Measurements from ENCODE around the gene SUSD6. TPM values are rescaled to one million over a fixed set of nuclear protein-coding genes. Genes with fewer than 3 reads are reported as not detected.
"Not testable (repeated sequence)": the region's sequence is repeated elsewhere in the genome, so short reads cannot be mapped to it uniquely, and the experiment has no call there.

The SUSD6 gene
- total RNA-seq, 2 experiments from 2014 or later: 23.1 to 43.6 TPM

DNA sequence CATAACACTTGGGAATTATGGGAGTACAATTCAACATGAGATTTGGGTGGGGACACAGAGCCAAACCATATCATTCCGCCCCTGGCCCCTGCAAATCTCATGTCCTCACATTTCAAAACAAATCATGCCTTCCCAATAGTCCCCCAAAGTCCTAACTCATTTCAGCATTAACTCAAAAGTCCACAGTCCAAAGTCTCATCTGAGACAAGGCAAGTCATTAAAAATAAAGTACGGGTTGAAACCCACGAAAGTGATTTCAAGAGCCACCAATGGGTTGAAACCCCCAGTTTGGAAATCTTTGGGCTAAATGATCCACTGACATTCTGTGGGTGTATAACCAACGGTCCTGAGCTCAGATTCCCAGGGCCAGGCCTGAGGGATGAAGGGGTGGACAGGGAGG, 125.0 kb downstream of the SUSD6 start:
- BruUV-seq (replicated peaks); H3K4me3 ChIP-seq (ENCODE audit: low read depth, low read length, poor library complexity, severe bottlenecking); H3K4me2 ChIP-seq (ENCODE audit: low read length); H3K9me3 ChIP-seq (ENCODE audit: low read length); H4K20me1 ChIP-seq (ENCODE audit: insufficient read depth, low read length); H3K79me2 ChIP-seq (ENCODE audit: insufficient read depth, low read depth, low read length); H3K9me2 ChIP-seq (ENCODE audit: insufficient read depth, low read length); H3K4me1 ChIP-seq (ENCODE audit: insufficient read depth, low read length, poor library complexity, severe bottlenecking); H3K27ac ChIP-seq (ENCODE audit: low read depth, low read length, poor library complexity, severe bottlenecking); DNase-seq (ENCODE audit: low spot score); intact Hi-C loops (cut with micrococcal nuclease; ENCODE audit: unreplicated experiment); CTCF ChIA-PET (ENCODE audit: unreplicated experiment); H2AFZ ChIP-seq (ENCODE audit: low read length); H3K36me3 ChIP-seq (ENCODE audit: insufficient read depth, low read length): not testable (repeated sequence)
- POLR2A ChIA-PET: interaction anchor here (0.5 to 0.8 kb wide), 3 partner anchors 9 to 217 kb away, joined by 3 to 4 read pairs (median 3); no protein-coding TSS in a partner anchor

DNA sequence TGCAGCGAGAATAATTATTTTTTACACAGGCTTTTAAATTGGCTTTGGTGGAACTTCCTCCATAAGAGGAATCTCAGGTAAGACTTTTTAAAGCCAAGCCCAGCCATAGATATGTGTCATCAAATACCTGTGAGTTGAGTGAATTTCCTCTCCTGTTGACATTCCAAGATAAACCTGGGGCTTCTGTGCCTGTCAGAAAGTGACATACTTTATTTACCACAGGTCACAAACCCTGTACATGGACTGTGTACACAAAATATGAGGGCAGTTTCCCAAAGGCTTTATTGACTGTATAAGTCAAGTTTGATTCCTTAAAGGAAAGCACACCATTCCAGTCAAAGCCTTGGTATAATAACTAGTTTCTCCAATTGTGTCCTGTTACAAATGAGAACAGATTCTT, 129.7 kb downstream of the SUSD6 start:
- CTCF ChIA-PET (ENCODE audit: unreplicated experiment): no interaction called here
- DNase-seq (ENCODE audit: low spot score): no peak
- Histone ChIP-seq H4K20me1 (ENCODE audit: insufficient read depth, low read length) (no peaks in the 10 kb centered on the region), H2AFZ (ENCODE audit: low read length) (no peak overlapping the region), H3K36me3 (ENCODE audit: insufficient read depth, low read length) (no peaks in the 10 kb centered on the region), H3K27ac (ENCODE audit: low read depth, low read length, poor library complexity, severe bottlenecking) (no peak overlapping the region), H3K4me2 (ENCODE audit: low read length) (no peak overlapping the region), H3K4me3 (ENCODE audit: low read depth, low read length, poor library complexity, severe bottlenecking) (no peak overlapping the region), H3K79me2 (ENCODE audit: insufficient read depth, low read depth, low read length) (no peaks in the 10 kb centered on the region), H3K9me3 (ENCODE audit: low read length) (peaks cover 11% of the 10 kb centered on the region; the same call in 1 of the 2 replicates), H3K9me2 (ENCODE audit: insufficient read depth, low read length) (no peaks in the 10 kb centered on the region), H3K4me1 (ENCODE audit: insufficient read depth, low read length, poor library complexity, severe bottlenecking) (no peaks in the 10 kb centered on the region)
- TF ChIP-seq EZH2phosphoT487 (IDR thresholded peaks at IDR 0.05; ENCODE audit: borderline replicate concordance, low read depth, low read length) (no peak), CTCF (conservative IDR thresholded peaks at IDR 0.05; ENCODE audit: low read length) (no peak)
- POLR2A ChIA-PET: no interaction called here
- no TSS peak for BruUV-seq (replicated peaks)
- intact Hi-C loops (cut with micrococcal nuclease; ENCODE audit: unreplicated experiment): no loop called here

GRCh38 chr14:69749956-69750355, 138.6 kb downstream of the SUSD6 start:
- Histone ChIP-seq H3K79me2 (ENCODE audit: insufficient read depth, low read depth, low read length) (no peaks in the 10 kb centered on the region), H3K36me3 (ENCODE audit: insufficient read depth, low read length) (no peaks in the 10 kb centered on the region), H4K20me1 (ENCODE audit: insufficient read depth, low read length) (no peaks in the 10 kb centered on the region), H3K4me2 (ENCODE audit: low read length) (no peak overlapping the region), H3K4me3 (ENCODE audit: low read depth, low read length, poor library complexity, severe bottlenecking) (no peak overlapping the region), H2AFZ (ENCODE audit: low read length) (no peak overlapping the region), H3K9me3 (ENCODE audit: low read length) (no peaks in the 10 kb centered on the region), H3K27ac (ENCODE audit: low read depth, low read length, poor library complexity, severe bottlenecking) (no peak overlapping the region), H3K9me2 (ENCODE audit: insufficient read depth, low read length) (no peaks in the 10 kb centered on the region), H3K4me1 (ENCODE audit: insufficient read depth, low read length, poor library complexity, severe bottlenecking) (peaks cover 8% of the 10 kb centered on the region)
- no TSS peak for BruUV-seq (replicated peaks)
- intact Hi-C loops (cut with micrococcal nuclease; ENCODE audit: unreplicated experiment): no loop called here
- POLR2A ChIA-PET: interaction anchor here (0.7 to 1.3 kb wide), 2 partner anchors 10 to 79 kb away, joined by 3 read pairs; no protein-coding TSS in a partner anchor
- CTCF ChIA-PET (ENCODE audit: unreplicated experiment): no interaction called here
- no peak for DNase-seq (ENCODE audit: low spot score)
- TF ChIP-seq CTCF (conservative IDR thresholded peaks at IDR 0.05; ENCODE audit: low read length) (no peak), EZH2phosphoT487 (IDR thresholded peaks at IDR 0.05; ENCODE audit: borderline replicate concordance, low read depth, low read length) (no peak)
